ENCODE data around the gene NRROS. TPM values are rescaled to one million over a fixed set of nuclear protein-coding genes. Genes with fewer than 3 reads are reported as not detected.

NRROS gene
- total and polyA plus RNA-seq, 10 of the 15 experiments (the other 5 are each of a cell fraction or from before 2014, with no cell fraction given) = 0.35 to 42.2 (median 12.6) TPM

GRCh38 chr3:196624067-196624790 lies 15.3 kb upstream of the NRROS start (continued):
- TF ChIP-seq ZBTB33 (IDR thresholded peaks at IDR 0.05) (no peak), NFIC (IDR thresholded peaks at IDR 0.05; ENCODE audit: low read depth, low read length) (peak; percentile 90), ZNF24 (IDR thresholded peaks at IDR 0.05) (no peak), POLR2AphosphoS2 (IDR thresholded peaks at IDR 0.05; ENCODE audit: low read depth, low read length) (no peak), HCFC1 (IDR thresholded peaks at IDR 0.05; ENCODE audit: low read length) (no peak), CHD2 (IDR thresholded peaks at IDR 0.05; ENCODE audit: borderline replicate concordance, low read depth, low read length) (no peak; the same call in 1 of the 2 replicates), ZNF592 (IDR thresholded peaks at IDR 0.05) (no peak), EZH2 (IDR thresholded peaks at IDR 0.05; ENCODE audit: borderline replicate concordance, control insufficient read depth, low read depth, low read length) (no peak), ZNF687 (IDR thresholded peaks at IDR 0.05) (peak; percentile 44; the same call in 1 of the 2 replicates), KLF5 (IDR thresholded peaks at IDR 0.05; ENCODE audit: partially characterized antibody) (no peak), MLLT1 (IDR thresholded peaks at IDR 0.05) (no peak; the same call in 1 of the 2 replicates), SIX5 (IDR thresholded peaks at IDR 0.05; ENCODE audit: low read depth, low read length, severe bottlenecking) (no peak), SUPT20H (IDR thresholded peaks at IDR 0.05; ENCODE audit: borderline replicate concordance, control insufficient read depth, low read depth, low read length) (no peak), TCF12 (IDR thresholded peaks at IDR 0.05; ENCODE audit: low read depth, low read length) (0 out of 2 replicates have a peak, but pooled peaks have one; percentile 47), RAD51 (IDR thresholded peaks at IDR 0.05) (peak; percentile 52), ATF2 (IDR thresholded peaks at IDR 0.05; ENCODE audit: low read length) (peak; percentile 89; the same call in 1 of the 2 replicates)

Measured in GM12878 (cell line).